A673 (cell line): ENCODE measurements around the gene B3GNT3. TPM values are rescaled to one million over a fixed set of nuclear protein-coding genes. Genes with fewer than 3 reads are reported as not detected.
"Not testable (repeated sequence)": the region's sequence is repeated elsewhere in the genome, so short reads cannot be mapped to it uniquely, and the experiment has no call there.

Experiments
- BruUV-seq: library from RNA; stranded (reverse); fragments of 400-500 nt; replicated peaks from 2 replicates; lab custom pipeline; 2021; lab: Mats Ljungman, UMichigan
- CTCF ChIA-PET: fragments of 300-600 bp; sonication (Branson Sonifier 250); formaldehyde crosslinking; loops from one replicate; lab custom pipeline; 2022; ENCODE audit warnings: antibody characterized with exemption; lab: Charles Lee
- POLR2A ChIA-PET: fragments of 300-600 bp; sonication (Branson Sonifier 250); formaldehyde crosslinking; loops from one replicate; lab custom pipeline; 2022; ENCODE audit warnings: antibody characterized with exemption; ENCODE audit not compliant: low non-redundant PET; lab: Charles Lee
- DNase-seq: peaks from one replicate; pipeline ENCODE4 v3.0.0-alpha.2; 2015; ENCODE audit warnings: low spot score
- H3K27ac ChIP-seq: fragments of 200-600 bp; sonication (generic); 2 replicates; pipeline ENCODE4 v1.5.1; 2016; ENCODE audit warnings: mixed run types, low read depth, mild to moderate bottlenecking, mixed read lengths, antibody characterized with exemption, low read length; ENCODE audit not compliant: poor library complexity, severe bottlenecking
- H3K27me3 ChIP-seq: fragments of 200-600 bp; sonication (generic); replicated peaks from 2 replicates; pipeline ENCODE4 v1.6.1; 2017; ENCODE audit warnings: mixed run types, low read depth, mild to moderate bottlenecking, mixed read lengths, antibody characterized with exemption, low read length; ENCODE audit not compliant: insufficient read depth, poor library complexity
- H3K36me3 ChIP-seq: fragments of 200-600 bp; sonication (generic); 2 replicates; pipeline ENCODE4 v1.6.1; 2016; ENCODE audit warnings: mixed run types, mild to moderate bottlenecking, mixed read lengths, antibody characterized with exemption, low read length; ENCODE audit not compliant: insufficient read depth, poor library complexity, severe bottlenecking
- H3K4me1 ChIP-seq: fragments of 200-600 bp; sonication (generic); 2 replicates; pipeline ENCODE4 v1.6.1; 2017; ENCODE audit warnings: mixed run types, mild to moderate bottlenecking, mixed read lengths, antibody characterized with exemption, low read length; ENCODE audit not compliant: insufficient read depth, poor library complexity, severe bottlenecking
- H3K4me3 ChIP-seq: fragments of 200-600 bp; sonication (generic); 2 replicates; pipeline ENCODE4 v1.5.1; 2016; ENCODE audit warnings: low read depth, mixed run types, mild to moderate bottlenecking, mixed read lengths, low read length; ENCODE audit not compliant: poor library complexity, severe bottlenecking
- H3K9me3 ChIP-seq: fragments of 200-600 bp; sonication (generic); 2 replicates; pipeline ENCODE4 v1.6.1; 2016; ENCODE audit warnings: mixed run types, low read depth, mild to moderate bottlenecking, mixed read lengths, antibody characterized with exemption, low read length; ENCODE audit not compliant: poor library complexity, severe bottlenecking
- EZH2 ChIP-seq: fragments of 200-600 bp; sonication (generic); IDR thresholded peaks from 2 replicates; pipeline ENCODE4 v1.6.1; 2017; ENCODE audit warnings: borderline replicate concordance, low read depth, mild to moderate bottlenecking, mixed read lengths, antibody characterized with exemption, low read length; ENCODE audit not compliant: poor library complexity, severe bottlenecking
- intact Hi-C: fragments of 100-400 bp; cut with micrococcal nuclease; formaldehyde crosslinking; loops from one replicate; pipeline ENCODE4 v1.10.0; 2022; ENCODE audit not compliant: unreplicated experiment
- total RNA-seq: library from RNA; stranded (reverse); gene quantifications from 2 replicates; pipeline ENCODE4 v1.2.3, GENCODE V29; 2021
- TF ChIP-seq, protein P1 (sequence below): fragments of 300-800, 200-600 bp; sonication (generic); conservative IDR thresholded peaks from 2 replicates; pipeline ENCODE4 v1.5.1; 2017; ENCODE audit warnings: low read depth, mild to moderate bottlenecking, antibody characterized with exemption, low read length, moderate library complexity, mixed read lengths

B3GNT3 gene
- total RNA-seq, 1 experiment from 2014 or later = not detected

DNA sequence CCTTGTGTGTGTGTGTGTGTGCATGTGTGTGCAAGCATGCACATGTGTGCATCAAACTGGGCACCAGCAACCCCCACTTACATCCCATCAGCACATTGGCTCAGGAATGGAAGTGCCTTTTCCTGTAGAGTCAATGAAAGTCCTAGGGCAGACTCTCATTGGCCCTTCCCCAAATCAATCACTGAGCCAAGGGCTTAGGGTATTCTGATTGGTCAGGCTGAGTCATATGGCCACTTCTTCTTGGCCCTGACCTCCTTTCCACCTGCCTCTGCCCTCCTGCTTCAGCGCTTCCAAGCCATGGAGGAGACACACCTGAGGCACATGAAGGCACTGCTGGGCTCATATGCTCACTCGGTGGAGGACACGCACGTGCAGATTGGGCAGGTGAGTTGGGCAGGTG, 22.8 kb upstream of the B3GNT3 start:
- ChIA-PET POLR2A (no interaction called here), CTCF (no interaction called here)
- TF ChIP-seq, protein P1, sequence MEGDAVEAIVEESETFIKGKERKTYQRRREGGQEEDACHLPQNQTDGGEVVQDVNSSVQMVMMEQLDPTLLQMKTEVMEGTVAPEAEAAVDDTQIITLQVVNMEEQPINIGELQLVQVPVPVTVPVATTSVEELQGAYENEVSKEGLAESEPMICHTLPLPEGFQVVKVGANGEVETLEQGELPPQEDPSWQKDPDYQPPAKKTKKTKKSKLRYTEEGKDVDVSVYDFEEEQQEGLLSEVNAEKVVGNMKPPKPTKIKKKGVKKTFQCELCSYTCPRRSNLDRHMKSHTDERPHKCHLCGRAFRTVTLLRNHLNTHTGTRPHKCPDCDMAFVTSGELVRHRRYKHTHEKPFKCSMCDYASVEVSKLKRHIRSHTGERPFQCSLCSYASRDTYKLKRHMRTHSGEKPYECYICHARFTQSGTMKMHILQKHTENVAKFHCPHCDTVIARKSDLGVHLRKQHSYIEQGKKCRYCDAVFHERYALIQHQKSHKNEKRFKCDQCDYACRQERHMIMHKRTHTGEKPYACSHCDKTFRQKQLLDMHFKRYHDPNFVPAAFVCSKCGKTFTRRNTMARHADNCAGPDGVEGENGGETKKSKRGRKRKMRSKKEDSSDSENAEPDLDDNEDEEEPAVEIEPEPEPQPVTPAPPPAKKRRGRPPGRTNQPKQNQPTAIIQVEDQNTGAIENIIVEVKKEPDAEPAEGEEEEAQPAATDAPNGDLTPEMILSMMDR = no peak
- TF ChIP-seq EZH2 = no peak
- BruUV-seq = no TSS peak
- no peaks in the 10 kb centered on the region for H3K4me1 ChIP-seq
- no peaks in the 10 kb centered on the region for H3K9me3 ChIP-seq
- DNase-seq = peak; percentile 55
- H3K4me3 ChIP-seq = no peak overlapping the region
- intact Hi-C loops = no loop called here
- no peak overlapping the region for H3K27ac ChIP-seq
- H3K27me3 ChIP-seq = no peaks in the 10 kb centered on the region
- no peaks in the 10 kb centered on the region for H3K36me3 ChIP-seq

DNA sequence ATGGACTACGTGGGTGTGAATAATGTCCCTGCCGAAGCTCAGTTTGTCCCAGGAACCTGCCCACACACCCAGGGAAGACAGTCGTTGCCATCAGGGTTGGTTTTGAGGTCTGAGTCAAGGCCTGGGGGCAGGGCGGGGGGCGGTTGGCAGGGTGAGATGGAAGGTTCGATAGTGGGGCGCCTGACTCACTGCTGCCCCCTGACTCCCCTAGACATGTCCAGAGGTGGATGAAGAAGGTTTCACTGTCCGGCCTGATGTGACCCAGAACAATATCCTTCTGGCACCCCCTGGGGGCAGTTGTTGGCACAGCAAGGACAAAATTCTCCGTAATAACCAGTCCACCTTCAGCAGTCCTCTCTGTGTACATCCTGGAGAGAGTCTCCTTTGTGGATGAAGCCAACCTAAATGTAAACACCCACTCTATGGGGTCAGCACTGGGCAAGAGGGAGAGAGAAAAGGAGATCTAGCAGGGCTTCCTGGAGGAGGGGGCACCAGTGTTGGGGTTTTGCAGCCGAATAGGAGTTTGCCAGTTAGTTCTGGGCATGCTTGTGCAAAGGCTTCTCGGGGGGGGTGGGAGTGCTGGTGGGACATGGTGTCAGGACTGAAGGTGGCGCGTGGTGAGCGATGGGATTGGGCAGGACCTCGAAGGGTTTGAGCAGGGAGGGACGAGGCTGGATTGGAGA, 19.6 kb upstream of the B3GNT3 start:
- ChIA-PET CTCF (interaction anchor here (0.5 kb wide), 1 partner anchor 9 kb away, joined by 3 read pairs; no protein-coding TSS in a partner anchor), POLR2A (interaction anchor here (0.6 kb wide), 1 partner anchor 412 kb away, joined by 12 read pairs; no protein-coding TSS in a partner anchor)
- TF ChIP-seq EZH2 = no peak
- TF ChIP-seq, protein P1 = peak; percentile 61
- no peak overlapping the region for H3K4me3 ChIP-seq
- BruUV-seq = no TSS peak
- no peaks in the 10 kb centered on the region for H3K9me3 ChIP-seq
- peaks cover 8% of the 10 kb centered on the region for H3K4me1 ChIP-seq
- intact Hi-C loops = no loop called here
- H3K27me3 ChIP-seq = no peaks in the 10 kb centered on the region
- no peak overlapping the region for H3K27ac ChIP-seq
- DNase-seq = no peak
- no peaks in the 10 kb centered on the region for H3K36me3 ChIP-seq

DNA sequence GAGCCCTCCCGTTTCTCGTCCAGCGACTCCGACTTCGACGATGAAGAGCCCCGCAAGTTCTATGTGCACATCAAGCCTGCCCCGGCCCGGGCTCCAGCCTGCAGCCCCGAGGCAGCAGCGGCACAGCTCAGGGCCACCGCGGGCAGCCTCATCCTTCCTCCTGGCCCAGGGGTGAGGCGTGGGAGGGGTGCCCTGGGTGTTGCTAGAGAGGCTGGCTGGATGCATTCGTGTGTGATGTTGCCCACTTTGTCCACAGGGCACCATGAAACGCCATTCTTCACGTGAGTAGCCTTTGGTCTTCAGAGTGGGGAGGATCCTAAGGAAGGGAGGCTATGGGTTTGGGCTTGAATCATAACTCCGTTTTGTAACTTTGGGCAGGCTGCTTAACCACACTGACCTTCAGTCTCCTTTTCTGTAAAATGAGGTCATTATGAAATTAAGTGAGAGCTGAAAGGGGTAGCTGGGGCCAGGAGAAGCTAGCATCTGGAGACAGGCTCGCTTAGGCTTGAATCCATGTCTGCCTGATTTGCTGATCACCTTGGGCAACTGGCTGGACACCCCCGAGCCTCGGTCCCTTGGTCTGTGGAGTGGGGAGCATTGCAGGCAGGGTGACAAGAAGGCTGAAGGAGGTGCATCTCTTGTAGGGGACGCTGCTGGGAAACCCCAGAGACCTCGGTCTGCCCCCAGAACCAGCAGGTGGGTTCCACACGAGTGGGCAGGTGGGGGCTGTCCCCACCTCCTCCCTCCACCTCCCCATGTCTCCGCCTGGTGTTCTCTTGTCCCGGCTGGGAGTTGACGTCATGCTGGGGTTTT, 18.7 kb upstream of the B3GNT3 start:
- no peaks in the 10 kb centered on the region for H3K9me3 ChIP-seq
- H3K4me3 ChIP-seq = no peak overlapping the region
- H3K27ac ChIP-seq = no peak overlapping the region
- H3K27me3 ChIP-seq = no peaks in the 10 kb centered on the region
- DNase-seq = no peak
- TF ChIP-seq, protein P1 = no peak
- no peak for TF ChIP-seq EZH2
- intact Hi-C loops = no loop called here
- no peaks in the 10 kb centered on the region for H3K36me3 ChIP-seq
- no TSS peak for BruUV-seq
- peaks cover 8% of the 10 kb centered on the region for H3K4me1 ChIP-seq
- POLR2A ChIA-PET = interaction anchor here (0.6 to 0.9 kb wide), 2 partner anchors 357 to 412 kb away, joined by 4 to 12 read pairs; partner anchors contain the start of gene MVB12A
- CTCF ChIA-PET = interaction anchor here (0.6 kb wide), 1 partner anchor 74 kb away, joined by 4 read pairs; no protein-coding TSS in a partner anchor

DNA sequence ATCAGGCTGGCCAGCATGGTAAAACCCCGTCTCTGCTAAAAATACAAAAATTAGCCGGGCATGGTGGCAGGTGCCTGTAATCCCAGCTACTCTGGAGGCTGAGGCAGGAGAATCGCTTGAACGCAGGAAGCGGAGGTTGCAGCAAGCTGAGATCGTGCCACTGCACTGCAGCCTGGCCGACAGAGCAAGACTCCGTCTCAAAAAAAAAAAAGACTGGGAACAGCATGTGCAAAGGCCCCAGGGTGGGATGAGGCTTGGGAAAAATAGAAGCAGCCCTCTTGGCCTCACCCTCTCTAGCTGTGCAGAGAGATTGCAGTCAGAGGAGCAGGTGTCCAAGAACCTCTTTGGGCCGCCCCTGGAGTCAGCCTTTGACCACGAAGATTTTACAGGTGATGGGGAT, 17.1 kb upstream of the B3GNT3 start:
- DNase-seq, BruUV-seq, intact Hi-C loops, H3K27me3 ChIP-seq, H3K4me3 ChIP-seq, H3K4me1 ChIP-seq, H3K9me3 ChIP-seq, H3K36me3 ChIP-seq, POLR2A ChIA-PET, H3K27ac ChIP-seq: not testable (repeated sequence)
- CTCF ChIA-PET = interaction anchor here (0.6 kb wide), 1 partner anchor 528 kb away, joined by 4 read pairs; no protein-coding TSS in a partner anchor
